ENCODE data around the gene ZCCHC4.

Gene ZCCHC4

DNA sequence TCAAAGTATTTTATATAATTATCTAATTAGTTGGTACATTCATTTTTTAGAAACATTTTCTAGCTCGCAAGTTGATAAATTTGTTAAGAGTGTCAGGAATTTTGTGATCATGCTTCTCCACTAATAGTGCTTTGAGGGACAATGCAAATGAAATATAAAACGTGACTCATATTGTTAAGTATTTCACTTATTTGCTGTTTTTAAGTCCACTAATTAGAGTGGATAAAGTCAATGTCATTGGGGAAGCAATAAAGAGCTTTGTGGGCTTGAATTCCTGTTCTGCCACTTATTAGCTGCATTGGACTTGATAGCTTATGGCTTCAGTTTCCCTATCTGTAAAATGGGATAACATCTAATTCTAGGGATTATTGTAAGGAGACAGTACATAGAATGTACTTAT lies 38.0 kb downstream of the ZCCHC4 start:
- Histone ChIP-seq H3K36me3 (ENCODE audit: insufficient read depth) (no peaks in the 10 kb centered on the region), H3K27me3 (ENCODE audit: insufficient read depth, low read depth) (no peaks in the 10 kb centered on the region), H3K9ac (no peak overlapping the region), H3K27ac (no peak overlapping the region), H4K20me1 (ENCODE audit: insufficient read depth) (no peaks in the 10 kb centered on the region), H3K4me1 (ENCODE audit: low read depth, poor library complexity, severe bottlenecking) (no peaks in the 10 kb centered on the region), H2AFZ (ENCODE audit: low read depth) (no peak overlapping the region), H3K4me3 (IDR thresholded peaks at IDR 0.05; ENCODE audit: insufficient read depth, low read depth, low read length) (no peak overlapping the region), H3K4me2 (no peak overlapping the region), H3K79me2 (ENCODE audit: insufficient read depth, low read depth) (no peaks in the 10 kb centered on the region)
- no peak for TF ChIP-seq CTCF (conservative IDR thresholded peaks at IDR 0.05; ENCODE audit: low read depth, low read length)

DNA sequence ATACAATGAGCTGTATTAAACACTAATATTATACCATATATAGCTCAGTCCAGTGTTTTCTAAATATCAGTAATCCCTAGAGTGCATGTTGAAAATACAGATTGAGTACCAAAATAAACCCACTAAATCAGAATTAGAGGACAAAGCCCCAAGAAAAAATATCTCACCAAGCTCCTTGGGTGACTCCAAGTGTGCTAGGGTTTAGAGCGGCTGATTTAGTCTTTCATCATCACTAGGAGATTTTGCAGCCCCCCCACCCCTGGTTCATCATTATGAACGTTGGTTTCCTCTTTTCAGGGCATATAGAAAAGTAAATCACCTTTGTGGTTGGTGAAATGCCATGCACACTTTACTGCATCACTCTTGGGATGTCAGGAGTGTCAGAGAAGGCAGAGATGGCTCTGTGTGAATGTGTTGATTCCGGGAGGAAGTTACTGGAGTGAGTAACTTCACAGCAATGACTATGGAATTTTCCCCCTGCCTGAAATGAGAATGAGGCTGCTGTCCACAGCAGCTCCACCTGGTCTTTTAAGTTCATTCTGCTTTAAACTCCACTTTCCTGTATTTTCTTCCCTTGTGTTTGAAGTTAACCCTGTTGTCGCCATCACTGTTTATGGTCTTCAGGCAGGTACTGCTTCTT lies 39.3 kb downstream of the ZCCHC4 start:
- H3K27ac ChIP-seq, result no peak overlapping the region
- peaks cover 3% of the 10 kb centered on the region for H3K4me1 ChIP-seq (ENCODE audit: low read depth, poor library complexity, severe bottlenecking)
- no peaks in the 10 kb centered on the region for H4K20me1 ChIP-seq (ENCODE audit: insufficient read depth)
- no peaks in the 10 kb centered on the region for H3K36me3 ChIP-seq (ENCODE audit: insufficient read depth)
- no peak for TF ChIP-seq CTCF (conservative IDR thresholded peaks at IDR 0.05; ENCODE audit: low read depth, low read length)
- H3K79me2 ChIP-seq (ENCODE audit: insufficient read depth, low read depth), result no peaks in the 10 kb centered on the region
- H3K9ac ChIP-seq, result no peak overlapping the region
- H2AFZ ChIP-seq (ENCODE audit: low read depth), result no peak overlapping the region
- no peak overlapping the region for H3K4me3 ChIP-seq (IDR thresholded peaks at IDR 0.05; ENCODE audit: insufficient read depth, low read depth, low read length)
- H3K4me2 ChIP-seq, result no peak overlapping the region
- H3K27me3 ChIP-seq (ENCODE audit: insufficient read depth, low read depth), result no peaks in the 10 kb centered on the region

- Histone ChIP-seq H2AFZ (ENCODE audit: low read depth) (no peak overlapping the region), H3K4me1 (ENCODE audit: low read depth, poor library complexity, severe bottlenecking) (peaks cover 28% of the 10 kb centered on the region), H3K27ac (no peak overlapping the region), H3K4me2 (no peak overlapping the region), H3K4me3 (IDR thresholded peaks at IDR 0.05; ENCODE audit: insufficient read depth, low read depth, low read length) (no peak overlapping the region), H3K9ac (no peak overlapping the region), H4K20me1 (ENCODE audit: insufficient read depth) (no peaks in the 10 kb centered on the region), H3K36me3 (ENCODE audit: insufficient read depth) (no peaks in the 10 kb centered on the region), H3K79me2 (ENCODE audit: insufficient read depth, low read depth) (no peaks in the 10 kb centered on the region), H3K27me3 (ENCODE audit: insufficient read depth, low read depth) (no peaks in the 10 kb centered on the region)
- no peak for TF ChIP-seq CTCF (conservative IDR thresholded peaks at IDR 0.05; ENCODE audit: low read depth, low read length)
Measured at GRCh38 chr4:25356068-25356467, 43.5 kb downstream of the ZCCHC4 start.

DNA sequence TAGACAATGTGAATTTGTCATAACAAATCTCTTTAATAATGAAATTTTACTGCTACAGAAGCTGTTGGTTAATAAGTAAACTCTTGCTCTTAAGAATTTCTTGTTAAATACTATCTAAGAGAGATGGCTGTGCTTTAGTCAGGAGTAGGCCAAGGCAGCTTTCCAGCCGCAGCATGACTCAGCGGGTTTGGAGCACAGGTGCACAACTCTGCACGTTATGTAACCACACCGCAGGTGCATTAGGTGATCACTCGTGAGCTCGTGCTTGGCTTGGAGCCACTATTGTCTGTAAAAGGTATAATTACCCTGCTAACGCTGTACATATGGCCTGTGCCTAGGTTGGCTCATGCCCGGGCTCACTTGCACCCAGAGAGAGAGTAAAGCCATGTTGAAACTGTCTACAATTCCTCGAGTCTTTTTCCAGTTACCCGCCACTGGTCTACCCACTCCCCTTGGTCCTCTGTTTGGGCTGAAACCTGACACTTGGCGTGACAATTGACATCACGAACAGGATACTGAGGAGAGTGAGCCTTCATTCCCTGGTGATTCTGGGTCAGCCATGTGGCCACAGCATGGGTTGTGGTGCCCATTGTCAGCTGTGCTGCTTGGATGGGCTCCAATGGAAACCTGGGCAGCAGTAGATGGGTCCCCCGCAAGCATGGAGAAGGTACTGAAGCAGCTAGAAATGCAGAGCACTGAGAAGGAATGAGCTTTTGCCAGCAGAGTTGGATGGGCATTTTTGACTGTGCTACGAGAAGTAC lies 46.1 kb downstream of the ZCCHC4 start:
- Histone ChIP-seq H3K36me3 (ENCODE audit: insufficient read depth) (no peaks in the 10 kb centered on the region), H3K27me3 (ENCODE audit: insufficient read depth, low read depth) (no peaks in the 10 kb centered on the region)
- TF ChIP-seq CTCF (conservative IDR thresholded peaks at IDR 0.05; ENCODE audit: low read depth, low read length), result no peak

More for the DNA sequence above, 46.1 kb downstream of the ZCCHC4 start:
- Histone ChIP-seq H4K20me1 (ENCODE audit: insufficient read depth) (no peaks in the 10 kb centered on the region), H3K79me2 (ENCODE audit: insufficient read depth, low read depth) (no peaks in the 10 kb centered on the region), H3K4me2 (no peak overlapping the region; the same call in 1 of the 2 replicates), H3K4me3 (IDR thresholded peaks at IDR 0.05; ENCODE audit: insufficient read depth, low read depth, low read length) (no peak overlapping the region), H3K9ac (peak overlapping the region; percentile 30; the same call in 1 of the 2 replicates), H2AFZ (ENCODE audit: low read depth) (no peak overlapping the region), H3K27ac (peak overlapping the region; percentile 74), H3K4me1 (ENCODE audit: low read depth, poor library complexity, severe bottlenecking) (peaks cover 28% of the 10 kb centered on the region)
